OCI-LY7 (cell line): ENCODE results near the gene NAPSA.

ENCODE experiments used
- EZH2phosphoT487 ChIP-seq: fragments of 200-600 bp; sonication (generic); IDR thresholded peaks from 2 replicates; pipeline ENCODE4 v1.6.1; 2018; ENCODE audit warnings: low read depth, borderline replicate concordance, mild to moderate bottlenecking, mixed run types, antibody characterized with exemption, low read length, moderate library complexity, mixed read lengths
- TF ChIP-seq, protein P1 (sequence below): fragments of 200-600 bp; sonication (generic); conservative IDR thresholded peaks from 2 replicates; pipeline ENCODE4 v1.5.1; 2014; ENCODE audit warnings: mild to moderate bottlenecking, antibody characterized with exemption, low read length, moderate library complexity, mixed read lengths

DNA sequence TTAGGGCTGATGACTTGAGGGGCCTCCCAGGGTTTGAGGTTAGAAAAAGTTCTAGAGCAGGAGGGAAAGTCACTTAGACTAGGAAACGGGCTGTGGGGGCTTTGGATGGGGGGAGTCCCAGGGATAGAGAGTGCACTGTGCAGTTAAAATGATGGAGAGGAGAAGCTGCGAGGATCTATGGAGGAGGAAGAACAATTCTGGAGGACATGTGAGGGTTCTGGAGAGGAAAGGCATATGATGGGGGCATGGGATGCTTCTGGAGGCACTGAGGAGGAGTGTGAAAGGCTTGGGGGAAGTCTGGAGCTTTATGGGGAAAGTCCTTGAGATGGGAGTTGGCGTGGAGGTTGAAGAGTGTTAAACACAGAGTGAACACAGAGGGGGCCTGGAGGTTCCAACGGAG, 38.4 kb downstream of the NAPSA start:
- TF ChIP-seq, protein P1, sequence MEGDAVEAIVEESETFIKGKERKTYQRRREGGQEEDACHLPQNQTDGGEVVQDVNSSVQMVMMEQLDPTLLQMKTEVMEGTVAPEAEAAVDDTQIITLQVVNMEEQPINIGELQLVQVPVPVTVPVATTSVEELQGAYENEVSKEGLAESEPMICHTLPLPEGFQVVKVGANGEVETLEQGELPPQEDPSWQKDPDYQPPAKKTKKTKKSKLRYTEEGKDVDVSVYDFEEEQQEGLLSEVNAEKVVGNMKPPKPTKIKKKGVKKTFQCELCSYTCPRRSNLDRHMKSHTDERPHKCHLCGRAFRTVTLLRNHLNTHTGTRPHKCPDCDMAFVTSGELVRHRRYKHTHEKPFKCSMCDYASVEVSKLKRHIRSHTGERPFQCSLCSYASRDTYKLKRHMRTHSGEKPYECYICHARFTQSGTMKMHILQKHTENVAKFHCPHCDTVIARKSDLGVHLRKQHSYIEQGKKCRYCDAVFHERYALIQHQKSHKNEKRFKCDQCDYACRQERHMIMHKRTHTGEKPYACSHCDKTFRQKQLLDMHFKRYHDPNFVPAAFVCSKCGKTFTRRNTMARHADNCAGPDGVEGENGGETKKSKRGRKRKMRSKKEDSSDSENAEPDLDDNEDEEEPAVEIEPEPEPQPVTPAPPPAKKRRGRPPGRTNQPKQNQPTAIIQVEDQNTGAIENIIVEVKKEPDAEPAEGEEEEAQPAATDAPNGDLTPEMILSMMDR, result no peak
- no peak for TF ChIP-seq EZH2phosphoT487
